Keratinocyte (primary cell): ENCODE results near the gene INSL6. TPM values are rescaled to one million over a fixed set of nuclear protein-coding genes. Genes with fewer than 3 reads are reported as not detected.

ENCODE experiments used
- DNase-seq: peaks from one replicate; pipeline ENCODE4 v3.0.0-alpha.2; 2011; ENCODE audit warnings: low read depth, missing footprints, low spot score
- FAIRE-seq: peaks from 2 replicates; lab custom pipeline; 2011; peaks lifted over from hg19 to GRCh38; lab: Jason Lieb, UNC
- H2AFZ ChIP-seq: 2 replicates; pipeline ENCODE4 v1.6.0; 2012; ENCODE audit warnings: low read length, control low read depth, inconsistent platforms; ENCODE audit not compliant: control insufficient read depth
- H3K27ac ChIP-seq: 2 replicates; pipeline ENCODE4 v1.5.1; 2011; ENCODE audit warnings: low read length; ENCODE audit not compliant: control insufficient read depth, insufficient read depth
- H3K27me3 ChIP-seq: 3 replicates; pipeline ENCODE4 v1.6.0; 2011; ENCODE audit warnings: low read length; ENCODE audit not compliant: control insufficient read depth, insufficient read depth; ENCODE audit errors: extremely low read depth
- H3K36me3 ChIP-seq, 2 experiments: 2 replicates in 1 of 2; 3 replicates in 1 of 2; pipeline ENCODE4 v1.5.1; 2011; ENCODE audit warnings: low read length in 2 of 2, mild to moderate bottlenecking in 1 of 2; ENCODE audit not compliant: control insufficient read depth in 2 of 2, insufficient read depth in 2 of 2; ENCODE audit errors: extremely low read depth in 1 of 2
- H3K4me1 ChIP-seq: 3 replicates; pipeline ENCODE4 v1.5.1; 2011; ENCODE audit warnings: low read length; ENCODE audit not compliant: control insufficient read depth, insufficient read depth; ENCODE audit errors: extremely low read depth
- H3K4me2 ChIP-seq: 3 replicates; pipeline ENCODE4 v1.6.0; 2011; ENCODE audit warnings: low read depth, low read length; ENCODE audit not compliant: control insufficient read depth, insufficient read depth; ENCODE audit errors: extremely low read depth
- H3K4me3 ChIP-seq, 3 experiments: fragments of 200-600 bp in 1 of 3; sonication (generic) in 1 of 3; 2 replicates in 2 of 3; 3 replicates in 1 of 3; pipeline ENCODE4 v1.5.1; 2011 to 2016; ENCODE audit warnings: low read length in 3 of 3, mild to moderate bottlenecking in 3 of 3, control low read depth in 2 of 3, inconsistent platforms in 1 of 3, low read depth in 1 of 3, mixed read lengths in 1 of 3, mixed run types in 1 of 3, moderate library complexity in 1 of 3; ENCODE audit not compliant: control insufficient read depth in 2 of 3, insufficient read depth in 2 of 3; ENCODE audit errors: extremely low read depth in 1 of 3
- H3K79me2 ChIP-seq: 2 replicates; pipeline ENCODE4 v1.6.0; 2012; ENCODE audit warnings: low read length; ENCODE audit not compliant: control insufficient read depth, insufficient read depth
- H3K9ac ChIP-seq: 3 replicates; pipeline ENCODE4 v1.6.0; 2011; ENCODE audit warnings: low read length; ENCODE audit not compliant: control insufficient read depth, insufficient read depth; ENCODE audit errors: extremely low read depth
- H3K9me1 ChIP-seq: 3 replicates; pipeline ENCODE4 v1.6.0; 2011; ENCODE audit warnings: low read length; ENCODE audit not compliant: control insufficient read depth, insufficient read depth; ENCODE audit errors: extremely low read depth
- H3K9me3 ChIP-seq: 2 replicates; pipeline ENCODE4 v1.5.1; 2012; ENCODE audit warnings: low read depth, low read length; ENCODE audit not compliant: control insufficient read depth
- H4K20me1 ChIP-seq: 3 replicates; pipeline ENCODE4 v1.6.0; 2011; ENCODE audit warnings: low read length; ENCODE audit not compliant: control insufficient read depth, insufficient read depth; ENCODE audit errors: extremely low read depth
- EZH2 ChIP-seq: IDR thresholded peaks from one replicate; pipeline ENCODE4 v1.6.1; 2012; ENCODE audit warnings: inconsistent platforms, mild to moderate bottlenecking, low read length, moderate library complexity
- dilution Hi-C: fragments of 300-500 bp; cut with MboI; formaldehyde crosslinking; loops from one replicate; pipeline ENCODE4 v1.7.0; 2020; ENCODE audit warnings: low sequenced_read_pairs; ENCODE audit not compliant: extremely low pct_ligation_motif_present
- polyA plus RNA-seq, 5 experiments: library from polyadenylated mRNA; depleted of rRNA in 3 of 5; stranded (reverse) in 3 of 5; stranded (forward) in 1 of 5; unstranded in 1 of 5; fragments of >200 nt; gene quantifications; 1 replicate in 1 of 5; 2 replicates in 3 of 5; 3 replicates in 1 of 5; pipeline versions ENCODE4 v1.2.1 to v1.2.3, GENCODE V29; 2011 to 2012; ENCODE audit warnings: missing spikeins in 2 of 5, low read depth in 1 of 5, low replicate concordance in 1 of 5
- TF ChIP-seq, protein P1 (sequence below), 3 experiments: IDR thresholded peaks in 1 of 3; conservative IDR thresholded peaks in 1 of 3; optimal IDR thresholded peaks in 1 of 3; 2 replicates in 2 of 3; 3 replicates in 1 of 3; pipeline versions ENCODE3 to v1.5.1; 2011; ENCODE audit warnings: low read length in 3 of 3, mild to moderate bottlenecking in 3 of 3, moderate library complexity in 2 of 3, control low read depth in 1 of 3, inconsistent platforms in 1 of 3; ENCODE audit not compliant: insufficient read depth in 2 of 3; ENCODE audit errors: extremely low read depth in 1 of 3

The INSL6 gene
- polyA plus RNA-seq, 1 donor (not counting 4 experiments of a cell fraction or from before 2014, with no cell fraction given), result not detected

DNA sequence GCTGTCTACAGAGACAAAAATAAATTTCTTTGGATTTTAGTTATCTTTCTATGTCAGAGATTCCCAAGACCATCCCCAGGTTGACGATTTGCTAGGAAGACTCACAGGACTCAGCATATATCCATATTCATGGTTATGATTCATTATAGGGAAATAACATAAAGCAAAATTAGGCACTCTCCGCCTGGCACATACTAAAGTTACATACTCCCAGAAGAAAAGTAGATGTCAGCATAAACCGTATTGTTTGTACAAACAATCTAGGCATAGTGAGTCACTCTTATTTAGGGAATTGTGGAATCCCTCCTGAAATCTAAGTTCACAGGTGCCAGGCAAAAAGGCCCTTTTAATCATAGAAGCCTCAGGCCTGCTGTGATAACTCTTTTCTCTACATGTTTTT, 62.9 kb downstream of the INSL6 start:
- no peaks in the 10 kb centered on the region for H3K27me3 ChIP-seq
- TF ChIP-seq, protein P1, sequence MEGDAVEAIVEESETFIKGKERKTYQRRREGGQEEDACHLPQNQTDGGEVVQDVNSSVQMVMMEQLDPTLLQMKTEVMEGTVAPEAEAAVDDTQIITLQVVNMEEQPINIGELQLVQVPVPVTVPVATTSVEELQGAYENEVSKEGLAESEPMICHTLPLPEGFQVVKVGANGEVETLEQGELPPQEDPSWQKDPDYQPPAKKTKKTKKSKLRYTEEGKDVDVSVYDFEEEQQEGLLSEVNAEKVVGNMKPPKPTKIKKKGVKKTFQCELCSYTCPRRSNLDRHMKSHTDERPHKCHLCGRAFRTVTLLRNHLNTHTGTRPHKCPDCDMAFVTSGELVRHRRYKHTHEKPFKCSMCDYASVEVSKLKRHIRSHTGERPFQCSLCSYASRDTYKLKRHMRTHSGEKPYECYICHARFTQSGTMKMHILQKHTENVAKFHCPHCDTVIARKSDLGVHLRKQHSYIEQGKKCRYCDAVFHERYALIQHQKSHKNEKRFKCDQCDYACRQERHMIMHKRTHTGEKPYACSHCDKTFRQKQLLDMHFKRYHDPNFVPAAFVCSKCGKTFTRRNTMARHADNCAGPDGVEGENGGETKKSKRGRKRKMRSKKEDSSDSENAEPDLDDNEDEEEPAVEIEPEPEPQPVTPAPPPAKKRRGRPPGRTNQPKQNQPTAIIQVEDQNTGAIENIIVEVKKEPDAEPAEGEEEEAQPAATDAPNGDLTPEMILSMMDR (optimal IDR thresholded peaks at IDR 0.05 in 1 of 3, IDR thresholded peaks at IDR 0.05 in 1 of 3, conservative IDR thresholded peaks at IDR 0.05 in 1 of 3; ENCODE audit: extremely low read depth in 1 of 3, insufficient read depth in 2 of 3, low read length in 3 of 3), result no peak
- TF ChIP-seq EZH2, result no peak
- H3K9ac ChIP-seq, result no peak overlapping the region
- no peaks in the 10 kb centered on the region for H3K9me1 ChIP-seq
- no peak overlapping the region for H2AFZ ChIP-seq
- FAIRE-seq (no peak), DNase-seq (no peak)
- no peaks in the 10 kb centered on the region for H3K36me3 ChIP-seq
- no peaks in the 10 kb centered on the region for H3K9me3 ChIP-seq
- dilution Hi-C loops, result no loop called here
- no peak overlapping the region for H3K27ac ChIP-seq
- H3K4me1 ChIP-seq, result no peaks in the 10 kb centered on the region
- no peak overlapping the region for H3K4me2 ChIP-seq
- H3K79me2 ChIP-seq, result no peaks in the 10 kb centered on the region
- no peaks in the 10 kb centered on the region for H4K20me1 ChIP-seq
- no peak overlapping the region for H3K4me3 ChIP-seq

DNA sequence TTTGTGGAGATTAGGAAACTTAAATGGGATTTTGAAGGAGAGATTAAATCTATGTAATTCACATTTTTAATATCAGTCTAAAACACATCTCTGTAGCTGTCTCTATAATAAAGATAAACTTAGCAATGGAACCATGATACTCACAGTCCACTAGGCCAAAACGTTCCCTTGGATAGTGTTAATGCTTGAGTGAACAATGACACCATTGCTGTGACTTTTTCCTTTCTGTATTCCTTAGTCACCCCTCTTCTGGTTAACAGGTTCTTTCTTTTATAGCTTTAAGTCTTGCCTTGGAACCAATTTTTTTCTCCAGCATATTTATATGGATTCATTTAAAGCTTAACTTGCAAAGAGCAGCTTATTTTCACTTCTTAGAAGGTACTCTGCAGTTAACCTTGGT, 63.3 kb downstream of the INSL6 start:
- no peaks in the 10 kb centered on the region for H3K9me1 ChIP-seq
- no peak overlapping the region for H2AFZ ChIP-seq
- H3K79me2 ChIP-seq, result no peaks in the 10 kb centered on the region
- dilution Hi-C loops, result no loop called here
- no peaks in the 10 kb centered on the region for H3K9me3 ChIP-seq
- no peaks in the 10 kb centered on the region for H3K36me3 ChIP-seq
- H3K27ac ChIP-seq, result no peak overlapping the region
- H3K4me3 ChIP-seq, result no peak overlapping the region
- H3K9ac ChIP-seq, result no peak overlapping the region
- H4K20me1 ChIP-seq, result no peaks in the 10 kb centered on the region
- H3K4me2 ChIP-seq, result no peak overlapping the region
- DNase-seq, result no peak
- TF ChIP-seq, protein P1 (optimal IDR thresholded peaks at IDR 0.05 in 1 of 3, IDR thresholded peaks at IDR 0.05 in 1 of 3, conservative IDR thresholded peaks at IDR 0.05 in 1 of 3; ENCODE audit: extremely low read depth in 1 of 3, insufficient read depth in 2 of 3, low read length in 3 of 3), result no peak
- TF ChIP-seq EZH2, result no peak
- no peak for FAIRE-seq
- H3K4me1 ChIP-seq, result no peaks in the 10 kb centered on the region
- H3K27me3 ChIP-seq, result no peaks in the 10 kb centered on the region
